Measurements from ENCODE around the gene ADCK1.
"Not testable (repeated sequence)": the region's sequence is repeated elsewhere in the genome, so short reads cannot be mapped to it uniquely, and the experiment has no call there.

The ADCK1 gene

GRCh38 chr14:77906446-77906845 lies 106.5 kb downstream of the ADCK1 start:
- DNase-seq = no peak

GRCh38 chr14:77908847-77909246 lies 108.9 kb downstream of the ADCK1 start:
- DNase-seq = no peak

DNA sequence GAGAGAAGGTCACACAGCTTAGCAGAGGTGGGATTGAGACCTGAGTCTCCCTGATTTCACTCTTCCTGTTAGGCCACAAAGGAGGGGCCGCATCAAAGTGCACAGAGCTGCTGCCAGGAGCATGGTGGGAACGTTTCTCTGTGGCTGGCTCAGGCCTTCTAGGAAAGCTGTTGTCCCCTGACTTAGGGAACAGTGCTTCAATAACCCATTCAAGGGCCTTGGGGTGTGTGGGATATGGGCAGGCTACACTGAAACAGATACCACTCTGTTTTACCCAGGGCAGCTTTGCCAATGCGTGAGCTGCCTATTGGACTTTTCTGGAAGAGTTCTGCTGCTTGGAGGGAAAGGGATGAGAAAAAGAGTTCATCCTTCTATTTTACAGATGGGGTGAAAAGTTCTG lies 110.0 kb downstream of the ADCK1 start:
- DNase-seq = no peak

GRCh38 chr14:77910506-77910905 lies 110.6 kb downstream of the ADCK1 start:
- peak in 2 of 3 experiments; percentile 44 to 72 for DNase-seq

DNA sequence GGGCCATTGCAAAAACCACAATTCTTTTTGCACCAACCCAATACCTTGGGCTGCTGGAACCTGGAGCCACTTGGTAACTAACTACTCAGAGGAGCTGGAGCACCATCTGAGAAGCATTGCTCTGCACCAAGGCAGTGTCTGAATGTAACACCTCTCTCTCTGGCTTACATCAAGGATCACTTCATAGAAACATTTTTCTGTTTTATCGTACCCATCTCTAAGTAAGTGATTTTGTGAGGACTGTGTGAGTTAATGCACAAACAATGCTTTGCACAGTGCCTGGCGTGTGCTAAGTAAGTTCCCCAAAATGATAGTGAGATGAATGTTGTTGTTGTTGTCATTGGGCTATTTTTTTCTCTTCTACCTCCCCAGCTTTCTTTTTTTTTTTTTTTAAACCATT lies 111.4 kb downstream of the ADCK1 start:
- DNase-seq = no peak

DNA sequence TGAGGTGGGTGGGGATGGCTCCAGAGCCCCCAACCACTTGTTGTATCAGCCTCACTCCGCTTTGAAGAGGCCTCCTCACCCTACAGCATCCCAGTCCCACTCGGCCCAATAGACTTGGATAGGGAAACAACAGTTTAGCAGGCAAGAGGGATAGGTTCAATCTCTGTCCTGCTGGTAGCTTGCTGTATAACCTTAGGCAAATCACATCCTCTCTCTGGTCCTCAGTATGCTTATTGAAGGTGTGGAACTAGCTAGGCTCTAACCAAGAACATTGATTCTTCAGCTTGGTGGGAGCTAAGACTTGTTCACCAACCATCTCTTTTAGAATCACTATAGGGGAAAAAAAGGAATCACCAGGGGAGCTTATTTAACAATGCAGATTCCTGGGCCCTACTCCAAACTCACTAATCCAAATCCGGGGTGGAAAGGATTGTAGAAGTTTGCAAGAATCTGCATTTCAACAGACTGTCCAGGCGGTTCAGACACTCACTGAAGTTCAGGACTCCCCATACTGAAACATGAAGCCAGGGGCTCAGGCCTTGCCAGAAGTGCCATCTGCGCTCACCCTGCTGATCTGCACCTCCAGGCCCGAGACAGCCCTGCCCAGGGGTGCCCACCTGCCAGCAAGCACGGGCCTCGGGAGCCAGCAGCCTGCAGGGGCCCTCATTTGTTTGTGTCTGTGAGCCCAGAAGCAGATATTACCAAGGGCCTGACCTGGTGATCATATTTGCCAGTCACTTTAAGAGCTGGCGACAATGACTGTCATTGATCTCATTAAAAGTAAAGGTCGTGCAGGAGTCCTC lies 113.0 kb downstream of the ADCK1 start:
- DNase-seq = no peak

DNA sequence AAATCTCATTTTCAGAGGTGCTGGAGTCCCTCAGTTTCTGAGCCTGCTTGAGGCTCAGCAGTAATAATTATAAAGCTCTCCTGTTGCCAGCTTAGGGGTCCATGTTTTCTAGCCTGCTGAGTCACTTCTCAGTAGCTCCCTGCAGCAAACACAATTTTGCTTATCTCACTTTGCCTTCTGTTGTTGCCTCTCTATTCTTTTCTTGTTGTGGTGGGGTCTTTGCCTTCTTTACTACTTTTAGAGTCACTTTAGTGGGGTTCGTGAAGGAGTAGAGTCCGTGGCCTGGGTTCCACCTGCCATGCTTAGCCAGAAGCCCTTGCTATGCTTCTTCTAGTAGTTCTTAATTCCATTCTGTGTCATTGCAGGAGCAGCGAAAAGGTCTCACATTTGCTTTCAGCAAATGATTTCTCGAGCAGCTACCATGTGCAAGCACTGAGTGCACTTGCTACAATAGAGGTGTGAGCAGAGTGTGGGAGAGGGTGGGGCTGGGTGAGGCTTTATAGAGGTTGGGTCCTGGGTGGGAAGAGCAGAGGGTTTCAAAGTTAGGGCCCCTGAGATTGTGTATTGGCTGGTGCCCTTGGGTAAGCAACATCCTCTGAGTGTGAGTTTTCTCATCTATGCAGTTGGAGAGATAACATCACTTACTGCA lies 114.3 kb downstream of the ADCK1 start:
- DNase-seq = no peak

DNA sequence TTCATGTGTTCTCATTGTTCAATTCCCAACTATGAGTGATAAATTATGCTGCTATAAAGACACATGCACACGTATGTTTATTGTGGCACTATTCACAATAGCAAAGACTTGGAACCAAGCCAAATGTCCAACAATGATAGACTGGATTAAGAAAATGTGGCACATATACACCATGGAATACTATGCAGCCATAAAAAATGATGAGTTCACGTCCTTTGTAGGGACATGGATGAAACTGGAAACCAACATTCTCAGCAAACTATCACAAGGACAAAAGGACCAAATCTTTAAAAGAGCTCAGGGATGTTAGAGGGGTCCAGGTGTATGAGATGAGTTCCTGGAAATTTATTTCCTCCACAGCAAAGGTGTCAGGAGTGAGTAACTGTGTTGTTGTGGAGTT lies 115.5 kb downstream of the ADCK1 start:
- not testable (repeated sequence) for DNase-seq

DNA sequence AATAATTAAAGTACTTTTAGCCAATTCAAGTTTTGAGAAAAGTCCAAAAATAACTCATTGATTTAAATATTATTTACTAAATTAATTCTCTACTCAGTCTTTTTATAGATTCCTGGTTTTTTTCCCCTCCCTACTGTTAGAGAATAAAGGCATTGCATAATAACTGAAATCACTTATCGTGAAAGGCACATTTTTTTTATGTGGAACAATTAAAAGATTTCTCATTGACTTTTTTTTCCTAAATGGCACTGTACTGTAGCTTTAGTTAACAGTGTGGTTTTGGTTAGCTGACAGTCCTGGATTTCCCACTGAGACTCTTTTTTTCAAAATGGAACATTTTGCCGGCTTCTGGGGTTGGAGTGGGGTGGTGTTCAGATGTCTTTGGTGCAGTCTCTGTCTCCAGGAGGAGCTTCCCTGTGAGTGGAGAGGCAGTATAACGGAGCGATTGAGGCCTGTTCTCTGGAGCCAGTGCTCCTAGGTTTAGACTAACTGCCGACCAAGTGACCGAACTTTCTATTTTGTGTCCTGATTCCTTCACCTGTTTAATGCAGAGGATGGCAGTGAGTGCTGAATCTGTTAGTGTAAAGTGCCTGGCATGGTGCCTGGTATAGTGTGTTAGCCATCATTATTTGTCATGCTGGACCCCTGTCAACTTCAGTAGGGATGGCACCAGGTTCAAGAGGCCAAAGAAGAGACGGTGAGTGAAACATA lies 117.7 kb downstream of the ADCK1 start:
- no peak for DNase-seq

- no peak for DNase-seq
These were observed 118.5 kb downstream of the ADCK1 start for GRCh38 chr14:77918448-77918847.

- DNase-seq = no peak
These were observed 120.4 kb downstream of the ADCK1 start for GRCh38 chr14:77920312-77920711.

DNA sequence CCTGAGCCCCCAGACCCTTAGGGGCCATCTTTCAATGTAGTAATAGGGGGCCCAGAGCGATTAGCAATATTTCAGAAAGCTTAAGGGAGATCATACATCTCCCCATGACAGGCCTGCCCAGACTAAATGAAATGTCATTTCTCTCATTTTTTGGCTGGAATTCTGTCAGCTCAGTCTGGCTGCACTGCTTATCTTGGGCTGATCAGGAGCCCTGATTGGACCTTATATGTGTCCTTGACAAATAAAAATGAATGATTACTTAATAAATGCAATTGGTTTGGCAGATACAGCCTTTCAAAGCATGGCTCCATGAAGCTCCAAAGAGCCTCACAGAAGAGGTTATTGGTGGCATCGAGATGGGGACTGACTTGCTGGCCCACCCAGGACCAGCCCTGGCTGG lies 121.9 kb downstream of the ADCK1 start:
- DNase-seq = no peak

DNA sequence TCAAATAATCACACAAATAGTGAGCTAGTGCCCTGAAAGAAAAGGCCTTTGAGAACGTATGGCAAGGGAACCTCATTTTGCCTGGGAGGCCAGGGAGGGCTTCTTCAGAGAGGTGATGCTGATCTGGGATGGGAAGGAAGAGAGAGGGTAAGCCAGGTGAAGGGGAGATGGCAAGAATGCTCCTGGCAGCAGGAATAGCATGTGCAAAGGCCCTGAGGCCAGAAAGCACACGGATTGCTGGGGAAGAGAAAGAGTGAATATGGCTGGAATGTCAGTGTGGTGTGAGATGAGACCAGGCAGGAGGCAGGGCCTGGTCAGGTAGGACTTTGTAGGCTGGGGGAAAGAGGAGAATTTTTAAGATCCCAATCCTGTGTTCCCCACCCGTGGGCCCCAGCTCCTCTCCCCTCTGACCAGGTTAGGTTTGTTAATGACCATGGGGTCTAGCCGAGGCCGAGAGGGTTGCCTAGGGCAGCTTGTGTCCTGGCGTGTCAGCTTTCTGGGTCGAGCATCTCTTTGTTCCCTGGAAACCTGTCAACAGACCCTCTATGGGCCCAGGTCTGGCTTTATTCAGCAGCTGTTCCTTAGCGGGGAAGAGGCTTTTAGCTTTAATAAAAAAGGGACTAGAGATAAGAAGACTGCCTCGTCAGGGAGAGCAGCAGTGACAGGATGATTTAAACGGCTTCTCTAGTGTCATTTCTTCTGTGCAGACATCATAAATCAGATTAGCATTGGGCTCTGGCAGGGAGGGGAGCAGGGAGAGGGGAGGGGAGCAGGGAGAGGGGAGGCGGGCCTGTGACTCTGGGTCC lies 123.4 kb downstream of the ADCK1 start:
- DNase-seq = peak; percentile 39 to 75 (median 55)

GRCh38 chr14:77924141-77924948 lies 124.4 kb downstream of the ADCK1 start:
- DNase-seq = no peak

DNA sequence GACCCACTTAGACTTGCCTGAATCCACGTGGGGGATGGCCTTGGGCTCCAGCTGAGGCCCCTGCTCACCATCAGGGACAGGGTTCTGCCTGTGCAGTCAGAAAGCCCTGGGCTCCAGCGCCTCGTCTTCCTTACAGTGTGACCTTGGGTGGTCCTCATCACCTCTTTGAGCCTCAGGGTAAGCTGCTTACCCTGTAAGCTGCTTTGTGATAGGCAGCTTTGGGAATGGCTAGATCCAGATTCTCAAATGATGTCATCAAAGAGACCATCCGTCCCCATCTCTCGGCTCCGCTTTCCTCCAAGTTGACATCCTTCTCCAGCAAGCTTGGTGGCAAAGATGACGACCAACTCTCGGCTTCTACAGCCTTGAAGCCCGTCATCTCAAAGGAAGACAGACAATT lies 127.0 kb downstream of the ADCK1 start:
- no peak for DNase-seq

- DNase-seq = no peak
These were observed 131.5 kb downstream of the ADCK1 start for GRCh38 chr14:77931441-77931840.

DNA sequence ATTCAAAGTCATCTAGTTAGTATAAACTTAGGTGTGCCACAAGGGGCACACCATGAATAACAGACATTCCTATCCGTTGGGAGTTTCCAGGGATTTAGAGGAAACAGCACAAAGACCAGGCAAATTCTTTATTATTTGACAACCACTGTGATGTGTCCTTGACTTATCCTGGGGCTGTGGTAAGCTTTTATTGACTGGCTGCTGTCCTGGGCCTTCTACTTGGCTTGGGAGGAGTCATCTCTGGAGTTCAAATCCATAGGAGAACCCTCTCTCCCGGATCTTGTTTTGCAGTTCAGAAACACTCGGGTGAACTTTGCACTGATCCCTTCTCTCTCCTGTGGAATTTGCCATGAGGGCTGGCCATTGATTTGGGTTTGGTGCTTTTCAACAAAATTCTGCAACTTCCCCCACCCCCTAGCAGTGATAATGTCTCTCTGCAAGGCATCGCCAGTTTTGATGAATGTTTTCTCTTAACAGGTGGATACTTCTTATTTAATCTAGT lies 136.3 kb downstream of the ADCK1 start:
- DNase-seq = no peak

- DNase-seq = no peak
These were observed 147.5 kb downstream of the ADCK1 start for GRCh38 chr14:77947372-77947771.

GRCh38 chr14:77950371-77951063 lies 150.6 kb downstream of the ADCK1 start:
- DNase-seq = no peak

- DNase-seq = peak in 1 of 3 experiments; percentile 19
These were observed 156.0 kb downstream of the ADCK1 start for GRCh38 chr14:77955816-77956484.

DNA sequence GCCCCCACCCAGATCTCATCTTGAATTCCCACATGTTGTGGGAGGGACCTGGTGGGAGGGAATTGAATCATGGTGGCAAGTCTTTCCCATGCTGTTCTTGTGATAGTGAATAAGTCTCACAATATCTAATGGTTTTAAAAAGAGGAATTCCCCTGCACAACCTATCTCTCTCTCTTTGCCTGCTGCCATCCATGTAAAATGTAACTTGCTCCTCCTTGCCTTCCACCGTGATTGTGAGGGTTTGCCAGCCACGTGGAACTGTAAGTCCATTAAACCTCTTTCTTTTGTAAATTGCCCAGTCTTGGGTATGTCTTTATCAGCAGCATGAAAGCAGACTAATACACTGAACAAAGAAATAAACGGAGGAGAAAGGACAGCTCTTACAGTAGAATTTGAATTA lies 159.8 kb downstream of the ADCK1 start:
- not testable (repeated sequence) for DNase-seq

All from NCI-H1417 (cell line).